Spleen (tissue), 11 donors: ENCODE results near the gene TSACC. TPM values are rescaled to one million over a fixed set of nuclear protein-coding genes. Genes with fewer than 3 reads are reported as not detected.

ENCODE experiments used
- DNase-seq: peaks from one replicate; pipeline ENCODE4 v3.0.0-alpha.2; 2020
- H3K27ac ChIP-seq, 8 donors: fragments of 200-600 bp; sonication (generic) in 7 of 8; 1 replicate in 4 of 8; 2 replicates in 4 of 8; pipeline versions ENCODE4 v1.5.0 to v1.8.0; 2016 to 2021; ENCODE audit warnings: inconsistent platforms in 4 of 8, mild to moderate bottlenecking in 4 of 8, moderate library complexity in 1 of 8
- H3K27me3 ChIP-seq, 7 donors: fragments of 200-600 bp; sonication (generic) in 6 of 7; replicated peaks in 1 of 7; 1 replicate in 4 of 7; 2 replicates in 3 of 7; pipeline versions ENCODE4 v1.5.0 to v1.8.0; 2016 to 2021; ENCODE audit warnings: inconsistent platforms in 3 of 7, mild to moderate bottlenecking in 1 of 7
- H3K36me3 ChIP-seq, 6 donors: fragments of 200-600 bp; sonication (generic) in 5 of 6; 1 replicate in 4 of 6; 2 replicates in 2 of 6; pipeline versions ENCODE4 v1.5.0 to v1.8.0; 2016 to 2021; ENCODE audit warnings: inconsistent platforms in 2 of 6
- H3K4me1 ChIP-seq, 6 donors: fragments of 200-600 bp; sonication (generic) in 5 of 6; 1 replicate in 3 of 6; 2 replicates in 3 of 6; pipeline versions ENCODE4 v1.5.0 to v1.8.0; 2016 to 2021; ENCODE audit warnings: inconsistent platforms in 3 of 6
- H3K4me3 ChIP-seq, 8 donors: fragments of 200-600 bp; sonication (generic) in 7 of 8; 1 replicate in 4 of 8; 2 replicates in 4 of 8; pipeline versions ENCODE4 v1.5.0 to v1.8.0; 2016 to 2021; ENCODE audit warnings: inconsistent platforms in 4 of 8, mild to moderate bottlenecking in 4 of 8, moderate library complexity in 2 of 8
- H3K9me3 ChIP-seq, 8 donors: fragments of 200-600 bp; sonication (generic) in 7 of 8; 1 replicate in 4 of 8; 2 replicates in 4 of 8; pipeline versions ENCODE4 v1.5.0 to v1.8.0; 2016 to 2021; ENCODE audit warnings: inconsistent platforms in 4 of 8
- CTCF ChIP-seq, 11 experiments: fragments of 200-600 bp in 7 of 11; fragments of 450-650 bp in 4 of 11; sonication (generic) in 4 of 11; IDR thresholded peaks in 8 of 11; conservative IDR thresholded peaks in 3 of 11; 1 replicate in 7 of 11; 2 replicates in 4 of 11; pipeline versions ENCODE4 v1.4.0 to v1.8.0; 2016 to 2021; ENCODE audit warnings: antibody characterized with exemption in 11 of 11, inconsistent platforms in 4 of 11, mild to moderate bottlenecking in 1 of 11
- POLR2A ChIP-seq, 3 donors: fragments of 450-650 bp; IDR thresholded peaks; one replicate each; pipeline ENCODE4 v1.5.1; 2017; ENCODE audit warnings: antibody characterized with exemption in 3 of 3, mild to moderate bottlenecking in 1 of 3
- POLR2AphosphoS5 ChIP-seq, 3 donors: sonication (generic); formaldehyde crosslinking; IDR thresholded peaks; one replicate each; pipeline ENCODE4 v1.5.1; 2017; ENCODE audit warnings: antibody characterized with exemption in 3 of 3
- WGBS, 5 donors: extraction: QIAGEN DNeasy Blood & Tissue Kit in 3 of 5; methylation state at CpG; one replicate each; pipeline versions ENCODE4 v1.1.5 to v1.1.7; 2013 to 2018; 5-methylcytosine and 5-hydroxymethylcytosine counted together
- intact Hi-C: fragments of 100-400 bp; cut with DNase I; formaldehyde crosslinking; loops from one replicate; pipeline ENCODE4 v1.15.0; 2023; ENCODE audit warnings: low total_unique reads
- polyA plus RNA-seq, 3 donors: library from polyadenylated mRNA; stranded (reverse); fragments of 200-250 nt; gene quantifications; one replicate each; pipeline ENCODE4 v1.2.1, GENCODE V29; 2013
- total RNA-seq, 7 donors: library from RNA; depleted of rRNA in 3 of 7; stranded (reverse); fragments of >200 nt in 3 of 7; fragmentation: NEBNext Ultra II Directional in 4 of 7; extraction: Animal tissue kit (Norgen Biotek cat#: 25700) in 4 of 7; gene quantifications; one replicate each; pipeline versions ENCODE4 v1.1.0 to v1.2.1, GENCODE V29; 2016 to 2021
- donor health status: healthy with polysubstance abuse.
- donor health status: DM: no; HTN: no; CAD: no; lungs with moderate emphysema.
- donor health status: DM: no; HTN: no; CAD: no.
- donor health status: Bipolar disorder and iron deficiency.
- donor health status: healthy.
- donor health status: DM: no; HTN: no; CAD: no.
- donor health status: DM: yes; HTN: yes; CAD: no.

TSACC gene
- total and polyA plus RNA-seq, 10 donors, result 0.41 to 1.4 (median 1.3) TPM; not detected in 7

- Histone ChIP-seq H3K27me3 (peaks cover 0 to 55% (median 16%) of the 10 kb centered on the region in 7 donors), H3K36me3 (no peaks in the 10 kb centered on the region), H3K4me1 (peaks cover 0 to 9% (median 5%) of the 10 kb centered on the region in 6 donors), H3K4me3 (no peak overlapping the region), H3K27ac (no peak overlapping the region), H3K9me3 (no peaks in the 10 kb centered on the region)
- peak; percentile 36 for DNase-seq
- 36 to 45% (median 41%) methylated on average over 6 of the region's 6 CpGs for WGBS, 5 donors
- intact Hi-C loops, result no loop called here
- TF ChIP-seq CTCF (IDR thresholded peaks at IDR 0.05 in 8 of 11, conservative IDR thresholded peaks at IDR 0.05 in 3 of 11) (no peak), POLR2AphosphoS5 (IDR thresholded peaks at IDR 0.05) (no peak), POLR2A (IDR thresholded peaks at IDR 0.05) (no peak)
These were observed 21.6 kb downstream of the TSACC start for GRCh38 chr1:156359973-156360372.

GRCh38 chr1:156360534-156360933 lies 22.2 kb downstream of the TSACC start:
- no peaks in the 10 kb centered on the region for H3K36me3 ChIP-seq
- H3K4me3 ChIP-seq, result no peak overlapping the region
- DNase-seq, result peak; percentile 39
- peaks cover 0 to 9% (median 5%) of the 10 kb centered on the region in 6 donors for H3K4me1 ChIP-seq
- no peaks in the 10 kb centered on the region for H3K9me3 ChIP-seq
- intact Hi-C loops, result no loop called here
- TF ChIP-seq POLR2A (IDR thresholded peaks at IDR 0.05) (no peak), CTCF (IDR thresholded peaks at IDR 0.05 in 8 of 11, conservative IDR thresholded peaks at IDR 0.05 in 3 of 11) (no peak), POLR2AphosphoS5 (IDR thresholded peaks at IDR 0.05) (no peak)
- WGBS, 5 donors, result 91 to 99% (median 93%) methylated on average over 11 of the region's 11 CpGs
- H3K27ac ChIP-seq, result no peak overlapping the region
- peaks cover 0 to 49% (median 16%) of the 10 kb centered on the region in 7 donors for H3K27me3 ChIP-seq

GRCh38 chr1:156365754-156366153 lies 27.4 kb downstream of the TSACC start:
- Histone ChIP-seq H3K27ac (no peak overlapping the region), H3K9me3 (no peaks in the 10 kb centered on the region), H3K4me1 (peaks cover 3 to 16% (median 9%) of the 10 kb centered on the region in 6 donors), H3K36me3 (no peaks in the 10 kb centered on the region), H3K4me3 (no peak overlapping the region), H3K27me3 (peaks cover 0 to 45% (median 11%) of the 10 kb centered on the region in 7 donors)
- TF ChIP-seq POLR2A (IDR thresholded peaks at IDR 0.05) (no peak), POLR2AphosphoS5 (IDR thresholded peaks at IDR 0.05) (no peak), CTCF (IDR thresholded peaks at IDR 0.05 in 8 of 11, conservative IDR thresholded peaks at IDR 0.05 in 3 of 11) (no peak)
- peak; percentile 13 for DNase-seq
- intact Hi-C loops, result no loop called here

- H3K9me3 ChIP-seq, result no peaks in the 10 kb centered on the region
- no peaks in the 10 kb centered on the region for H3K36me3 ChIP-seq
- no peak overlapping the region for H3K4me3 ChIP-seq
- DNase-seq, result peak; percentile 23
- H3K4me1 ChIP-seq, result peaks cover 3 to 17% (median 9%) of the 10 kb centered on the region in 6 donors
- intact Hi-C loops, result no loop called here
- peaks cover 0 to 45% (median 11%) of the 10 kb centered on the region in 7 donors for H3K27me3 ChIP-seq
- 79 to 92% (median 88%) methylated on average over 5 of the region's 5 CpGs for WGBS, 5 donors
- TF ChIP-seq POLR2A (IDR thresholded peaks at IDR 0.05), result no peak
- TF ChIP-seq CTCF (IDR thresholded peaks at IDR 0.05 in 8 of 11, conservative IDR thresholded peaks at IDR 0.05 in 3 of 11), result no peak
- no peak for TF ChIP-seq POLR2AphosphoS5 (IDR thresholded peaks at IDR 0.05)
- no peak overlapping the region for H3K27ac ChIP-seq
These were observed 28.2 kb downstream of the TSACC start for GRCh38 chr1:156366378-156367166.
